HCT116 (cell line): ENCODE measurements around the gene SND1.

Experiments
- CBX3 ChIP-seq: IDR thresholded peaks from 2 replicates; pipeline ENCODE4 v1.6.1; 2012; ENCODE audit warnings: low read depth
- CTCF ChIP-seq, 3 experiments: fragments of 200-600 bp in 1 of 3; sonication (generic) in 1 of 3; IDR thresholded peaks in 2 of 3; conservative IDR thresholded peaks in 1 of 3; 2 replicates each; pipeline ENCODE4 v1.5.1; 2012 to 2017; ENCODE audit warnings: low read depth in 2 of 3, low read length in 2 of 3, antibody characterized with exemption in 1 of 3, borderline replicate concordance in 1 of 3, control low read depth in 1 of 3, mild to moderate bottlenecking in 1 of 3, mixed read lengths in 1 of 3, mixed run types in 1 of 3, moderate library complexity in 1 of 3; ENCODE audit not compliant: insufficient read depth in 1 of 3
- EGR1 ChIP-seq: IDR thresholded peaks from 2 replicates; pipeline ENCODE4 v1.6.1; 2012; ENCODE audit warnings: low read depth
- ELF1 ChIP-seq: IDR thresholded peaks from 2 replicates; pipeline ENCODE4 v1.6.1; 2012; ENCODE audit warnings: low read depth, borderline replicate concordance
- EZH2 ChIP-seq: fragments of 200-600 bp; sonication (generic); IDR thresholded peaks from 2 replicates; pipeline ENCODE4 v1.6.1; 2017; ENCODE audit warnings: antibody characterized with exemption, mixed run types
- EZH2phosphoT487 ChIP-seq: fragments of 200-600 bp; IDR thresholded peaks from 2 replicates; pipeline ENCODE4 v1.6.1; 2018; ENCODE audit warnings: antibody characterized with exemption, borderline replicate concordance
- MAX ChIP-seq: IDR thresholded peaks from 2 replicates; pipeline ENCODE4 v1.6.1; 2012
- POLR2A ChIP-seq: IDR thresholded peaks from 2 replicates; pipeline ENCODE4 v1.7.0; 2011; ENCODE audit warnings: borderline replicate concordance; ENCODE audit not compliant: insufficient read depth, insufficient read length; ENCODE audit errors: extremely low read depth
- POLR2AphosphoS5 ChIP-seq: IDR thresholded peaks from 2 replicates; pipeline ENCODE4 v1.6.1; 2011; ENCODE audit warnings: mild to moderate bottlenecking, low read depth, low read length, moderate library complexity
- SP1 ChIP-seq: IDR thresholded peaks from 2 replicates; pipeline ENCODE4 v1.6.1; 2012; ENCODE audit warnings: low read depth
- TCF7L2 ChIP-seq: IDR thresholded peaks from 2 replicates; pipeline ENCODE4 v1.7.0; 2011; ENCODE audit warnings: borderline replicate concordance, inconsistent platforms; ENCODE audit not compliant: insufficient read depth, insufficient read length; ENCODE audit errors: extremely low read depth

- no peak for TF ChIP-seq EZH2
- no peak for TF ChIP-seq CTCF (IDR thresholded peaks at IDR 0.05 in 2 of 3, conservative IDR thresholded peaks at IDR 0.05 in 1 of 3; ENCODE audit: borderline replicate concordance in 1 of 3, insufficient read depth in 1 of 3, low read depth in 2 of 3, low read length in 2 of 3)
- TF ChIP-seq POLR2AphosphoS5 = no peak
- TF ChIP-seq POLR2A = no peak
- no peak for TF ChIP-seq EGR1
- no peak for TF ChIP-seq TCF7L2
- TF ChIP-seq CBX3 = no peak
- TF ChIP-seq ELF1 = no peak
- TF ChIP-seq MAX = no peak
- TF ChIP-seq EZH2phosphoT487 = no peak
- TF ChIP-seq SP1 = no peak
Measured at GRCh38 chr7:127924874-127925273, 272.9 kb downstream of the SND1 start.
